ENCODE data around the gene ZNF385A.

The ZNF385A gene

GRCh38 chr12:54416687-54417603 lies 32.4 kb upstream of the ZNF385A start:
- no peak for DNase-seq (ENCODE audit: extremely low read depth in 1 of 2, low read depth in 1 of 2)

- no peak for DNase-seq (ENCODE audit: extremely low read depth in 1 of 2, low read depth in 1 of 2)
Measured at GRCh38 chr12:54415221-54415929, 30.8 kb upstream of the ZNF385A start.

GRCh38 chr12:54413284-54414190 lies 29.0 kb upstream of the ZNF385A start:
- peak; percentile 63 to 77 for DNase-seq (ENCODE audit: extremely low read depth in 1 of 2, low read depth in 1 of 2)

DNA sequence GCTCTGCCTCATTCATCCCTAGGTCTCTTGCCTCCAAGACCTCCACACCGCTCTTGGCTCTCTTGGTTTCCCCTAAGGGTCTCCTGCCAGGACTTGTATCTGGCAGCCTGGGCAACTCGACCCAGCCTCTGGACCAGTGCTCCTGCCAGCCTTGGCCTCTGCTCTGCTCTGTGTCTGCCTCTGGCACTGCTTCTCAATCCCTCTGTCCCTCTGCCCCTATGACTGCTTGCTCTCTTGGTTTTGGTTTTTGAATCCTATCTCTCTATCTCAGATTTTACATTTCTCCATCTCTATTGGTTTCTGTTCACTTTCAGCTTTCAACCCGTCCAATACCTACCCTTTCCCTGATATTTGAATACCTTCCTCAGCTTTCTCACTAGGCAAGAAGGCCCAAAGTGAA lies 28.3 kb upstream of the ZNF385A start:
- no peak for DNase-seq (ENCODE audit: extremely low read depth in 1 of 2, low read depth in 1 of 2)

DNA sequence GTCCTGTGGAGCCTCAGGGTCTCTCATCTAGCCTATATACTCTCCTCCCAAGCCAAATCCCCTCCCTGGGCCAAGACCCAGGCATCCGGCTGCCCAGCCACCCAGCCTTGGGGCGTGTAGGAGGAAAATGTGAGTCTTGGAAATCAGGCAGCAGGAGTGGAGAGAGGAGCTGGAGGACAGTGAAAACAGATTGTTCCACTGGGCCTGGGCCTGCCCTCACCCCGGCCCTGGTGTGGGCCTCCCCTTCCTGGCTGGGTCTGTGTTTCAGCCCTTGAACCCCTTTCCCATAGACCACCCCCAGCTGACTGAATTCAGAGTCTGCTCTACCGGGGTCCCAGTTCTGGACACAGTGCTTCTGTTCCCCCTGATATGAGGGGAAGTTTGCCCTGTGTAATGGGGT lies 27.8 kb upstream of the ZNF385A start:
- DNase-seq (ENCODE audit: extremely low read depth in 1 of 2, low read depth in 1 of 2), result no peak

DNA sequence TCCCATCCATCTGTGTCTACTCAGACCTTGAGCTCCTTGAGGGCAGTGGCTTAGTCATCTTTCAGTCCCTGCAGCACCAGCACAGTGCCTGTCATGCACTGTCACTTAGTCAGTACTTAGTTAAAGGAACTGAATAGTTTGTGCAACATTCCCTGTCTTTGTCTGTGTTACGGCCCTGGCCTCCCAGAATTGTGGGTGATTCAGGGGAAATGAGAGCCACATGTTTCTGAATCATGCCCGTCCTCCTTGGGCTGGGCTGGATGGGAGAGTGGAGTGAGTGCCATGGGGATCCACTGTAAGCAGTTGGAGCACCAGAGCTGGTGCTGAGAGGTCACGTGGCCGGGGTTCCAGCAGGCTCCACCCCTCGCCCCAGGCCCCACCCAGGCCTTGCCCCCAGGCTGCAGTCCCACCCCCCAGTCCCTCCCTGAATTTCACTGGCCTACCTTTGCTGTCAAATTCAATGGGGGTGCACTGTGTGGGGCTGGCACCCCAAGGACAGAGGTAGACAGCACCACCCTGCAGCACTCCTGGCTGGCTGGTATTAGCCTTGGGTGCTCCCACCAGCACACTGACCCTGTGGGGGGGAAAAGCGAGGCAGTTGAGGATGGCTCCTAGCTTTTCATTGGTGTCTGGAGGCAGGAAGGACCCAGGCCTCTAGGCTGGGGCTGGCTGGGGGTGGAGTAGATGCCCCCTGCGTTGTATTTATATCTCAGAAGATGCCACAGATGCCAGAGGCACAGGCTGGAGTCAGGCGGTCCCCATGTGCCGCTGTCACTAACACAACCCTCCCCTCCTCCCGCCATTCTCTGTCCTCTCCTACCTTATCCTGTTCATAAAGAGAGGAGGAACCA lies 27.1 kb upstream of the ZNF385A start:
- no peak for DNase-seq (ENCODE audit: extremely low read depth in 1 of 2, low read depth in 1 of 2)

DNA sequence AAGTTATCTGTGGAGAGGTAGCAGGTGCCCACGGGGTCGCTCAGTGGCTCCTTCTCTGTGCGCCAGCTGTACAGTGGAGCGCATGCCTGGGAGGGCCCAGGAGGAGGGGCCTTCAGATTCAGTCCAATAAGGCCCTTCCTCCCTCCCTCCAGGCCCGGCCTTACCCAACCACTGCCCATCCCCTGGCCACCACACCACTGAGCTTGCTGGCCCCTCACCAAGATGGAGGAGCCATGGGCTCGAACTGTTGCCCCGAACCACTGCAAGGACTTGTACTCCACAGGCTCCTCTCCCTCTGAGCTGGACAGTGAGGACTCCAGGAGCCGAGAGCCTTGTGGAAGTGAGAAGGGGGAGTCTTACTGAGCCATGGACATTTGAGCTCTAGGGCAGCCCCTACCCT lies 24.7 kb upstream of the ZNF385A start:
- DNase-seq (ENCODE audit: extremely low read depth in 1 of 2, low read depth in 1 of 2), result no peak

DNA sequence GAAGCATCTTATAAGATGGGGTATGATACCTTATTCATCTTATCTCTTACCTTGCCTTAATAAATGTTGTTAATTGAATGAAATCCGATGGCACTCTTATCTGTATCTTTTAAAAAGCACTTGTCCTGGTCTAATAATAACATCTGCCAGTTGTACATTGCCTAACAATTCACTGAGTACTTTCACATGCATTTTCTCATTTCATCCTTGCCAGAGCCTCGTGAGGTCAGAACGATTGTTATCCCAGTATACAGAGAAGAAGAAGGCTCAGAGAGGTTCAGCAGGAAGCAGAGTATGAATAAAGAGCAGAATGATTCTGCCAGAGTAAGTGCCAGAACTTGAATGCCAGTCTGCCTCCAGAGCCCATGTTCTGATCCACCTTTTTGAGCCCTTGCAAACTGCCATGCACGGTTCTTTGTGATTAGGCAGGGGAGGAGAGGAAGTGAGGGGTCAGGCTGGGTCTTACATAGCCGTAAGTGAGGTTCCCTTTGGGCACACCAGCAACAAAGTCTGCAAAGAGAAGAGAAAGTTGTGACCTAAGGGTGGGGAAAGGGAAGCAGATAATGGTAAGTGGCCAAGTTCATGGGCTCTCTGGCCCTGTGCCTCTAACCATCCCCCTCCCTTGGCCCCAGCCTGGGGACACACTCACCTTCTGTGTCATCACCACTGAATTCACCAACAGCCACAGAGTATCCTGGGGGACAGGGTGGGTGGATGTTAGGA lies 22.8 kb upstream of the ZNF385A start:
- no peak for DNase-seq (ENCODE audit: extremely low read depth in 1 of 2, low read depth in 1 of 2)

- DNase-seq (ENCODE audit: extremely low read depth in 1 of 2, low read depth in 1 of 2), result no peak
Measured at GRCh38 chr12:54405573-54405972, 21.0 kb upstream of the ZNF385A start.

DNA sequence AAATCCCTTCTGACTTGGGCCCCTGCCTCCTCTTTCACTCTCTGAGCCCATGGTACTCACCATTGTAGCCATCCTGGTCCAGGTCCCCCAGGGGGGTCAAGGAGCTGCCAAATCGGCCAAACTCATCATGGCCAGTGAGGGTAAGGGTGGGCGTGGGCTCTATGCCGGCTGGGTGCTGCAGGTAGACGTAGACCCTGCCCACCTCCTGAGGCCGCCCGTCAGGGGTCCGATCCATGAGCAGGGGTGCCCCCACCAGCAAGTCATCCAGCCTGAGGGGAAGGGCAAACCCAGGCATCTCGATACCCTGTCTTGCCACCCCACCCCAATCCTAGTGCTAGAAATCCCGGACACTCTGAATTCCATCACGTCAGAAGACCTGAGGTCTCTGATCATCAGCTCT lies 20.6 kb upstream of the ZNF385A start:
- no peak for DNase-seq (ENCODE audit: extremely low read depth in 1 of 2, low read depth in 1 of 2)

DNA sequence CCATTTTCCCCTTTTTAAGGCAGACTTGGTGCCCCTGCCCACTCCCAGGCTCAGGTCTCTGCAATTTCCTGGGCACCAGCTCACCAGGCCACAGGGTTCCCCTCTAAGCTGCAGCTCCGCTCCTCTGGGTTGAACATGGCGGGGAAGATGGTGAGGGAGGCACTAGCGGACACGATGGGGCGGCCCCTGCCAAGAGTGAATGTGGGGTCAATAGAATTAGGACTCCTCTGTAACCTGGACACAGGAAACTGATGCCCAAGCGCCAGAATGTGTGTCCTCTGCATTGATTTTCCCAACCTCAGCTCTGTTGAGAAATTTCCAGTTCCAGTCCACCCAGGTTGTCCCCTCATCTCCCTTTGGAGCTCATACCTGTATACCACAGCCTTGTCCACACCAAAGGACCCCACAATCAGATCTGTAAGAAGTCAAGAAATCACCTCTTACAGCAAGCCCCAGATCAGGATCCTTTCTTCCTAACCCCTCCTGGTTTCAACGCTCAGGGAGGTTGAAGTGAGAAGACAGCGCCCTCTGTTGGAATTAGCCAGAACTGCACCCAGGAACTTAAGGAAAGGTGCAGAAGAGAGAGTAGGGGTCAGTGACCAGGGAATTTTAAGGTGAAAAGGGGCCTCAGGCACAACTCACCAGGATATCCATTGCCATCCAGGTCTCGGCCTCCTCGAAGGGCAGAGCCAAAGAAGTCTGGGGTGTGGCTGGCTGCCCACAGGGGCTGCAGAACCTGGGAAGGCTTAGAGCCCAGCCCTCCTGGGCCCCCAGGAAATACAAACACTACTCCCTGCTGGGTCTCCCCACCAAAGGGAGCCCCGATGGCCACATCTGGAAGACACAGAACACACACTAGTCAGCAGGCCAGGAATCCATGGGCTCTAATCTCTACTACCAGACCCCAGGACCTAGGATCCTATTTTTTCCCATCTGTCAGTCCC lies 19.8 kb upstream of the ZNF385A start:
- peak in 1 of 2 donors; percentile 38 for DNase-seq (ENCODE audit: extremely low read depth in 1 of 2, low read depth in 1 of 2)

- DNase-seq (ENCODE audit: extremely low read depth in 1 of 2, low read depth in 1 of 2), result no peak
Measured at GRCh38 chr12:54401119-54401518, 16.6 kb upstream of the ZNF385A start.

- peak; percentile 70 to 74 for DNase-seq (ENCODE audit: extremely low read depth in 1 of 2, low read depth in 1 of 2)
Measured at GRCh38 chr12:54398995-54399793, 14.7 kb upstream of the ZNF385A start.

DNA sequence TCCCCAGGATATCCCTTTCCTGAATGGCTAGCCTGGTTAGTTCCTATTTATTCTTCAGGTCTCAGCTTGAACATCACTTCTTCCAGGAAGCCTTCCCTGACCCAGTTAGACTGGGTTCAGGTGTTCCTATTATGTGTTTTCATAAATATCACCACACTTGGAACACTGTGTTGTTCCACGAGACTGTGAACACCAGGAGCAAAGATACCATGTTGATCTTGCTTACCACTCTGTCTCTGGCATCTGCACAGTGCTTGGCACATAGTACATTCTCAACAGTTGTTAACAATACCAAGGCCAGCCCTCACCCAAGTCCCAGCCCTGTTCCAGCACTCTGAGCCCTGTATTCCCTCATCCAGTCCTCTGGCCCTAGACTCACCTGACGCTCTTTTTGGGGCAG lies 13.7 kb upstream of the ZNF385A start:
- DNase-seq (ENCODE audit: extremely low read depth in 1 of 2, low read depth in 1 of 2), result no peak

DNA sequence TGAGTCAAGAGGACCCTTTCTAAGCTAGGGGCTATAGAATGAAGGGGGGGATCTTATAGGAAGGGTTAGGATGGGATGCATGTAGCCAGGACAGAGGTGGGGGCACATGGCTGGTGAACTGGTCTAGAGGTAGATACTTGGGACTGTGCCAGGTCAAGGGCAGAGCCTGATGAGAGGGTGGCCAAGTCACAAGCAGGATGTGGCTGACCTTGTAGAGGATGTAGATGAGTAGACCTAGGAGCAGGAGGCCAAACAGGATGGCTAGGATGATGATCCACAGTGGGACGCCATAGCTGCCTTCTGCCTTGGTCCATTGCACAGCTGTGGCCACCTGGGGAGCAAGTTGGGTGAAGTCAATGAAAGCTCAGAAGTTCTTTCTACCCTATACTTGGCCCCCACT lies 12.6 kb upstream of the ZNF385A start:
- DNase-seq (ENCODE audit: extremely low read depth in 1 of 2, low read depth in 1 of 2), result no peak

DNA sequence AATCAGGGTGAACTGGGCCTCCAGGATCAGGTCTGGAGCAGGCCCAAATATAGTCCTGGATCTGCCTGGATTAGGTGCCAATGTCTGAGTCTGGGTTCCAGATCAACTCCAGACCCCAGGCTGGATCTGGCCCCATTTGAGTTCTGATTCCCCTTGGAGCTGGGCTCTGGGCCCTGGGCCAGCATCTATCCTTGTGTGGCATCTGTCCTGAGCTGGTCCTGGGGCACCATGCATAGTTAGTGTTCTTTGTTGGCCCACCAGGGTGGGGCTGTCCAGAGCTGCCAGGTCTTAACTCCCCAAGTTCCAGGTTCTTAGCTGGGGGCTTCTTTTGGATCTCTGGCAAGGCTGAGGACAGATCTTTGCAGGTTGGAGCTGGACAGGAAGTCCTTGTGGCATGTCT lies 11.0 kb upstream of the ZNF385A start:
- no peak for DNase-seq (ENCODE audit: extremely low read depth in 1 of 2, low read depth in 1 of 2)

DNA sequence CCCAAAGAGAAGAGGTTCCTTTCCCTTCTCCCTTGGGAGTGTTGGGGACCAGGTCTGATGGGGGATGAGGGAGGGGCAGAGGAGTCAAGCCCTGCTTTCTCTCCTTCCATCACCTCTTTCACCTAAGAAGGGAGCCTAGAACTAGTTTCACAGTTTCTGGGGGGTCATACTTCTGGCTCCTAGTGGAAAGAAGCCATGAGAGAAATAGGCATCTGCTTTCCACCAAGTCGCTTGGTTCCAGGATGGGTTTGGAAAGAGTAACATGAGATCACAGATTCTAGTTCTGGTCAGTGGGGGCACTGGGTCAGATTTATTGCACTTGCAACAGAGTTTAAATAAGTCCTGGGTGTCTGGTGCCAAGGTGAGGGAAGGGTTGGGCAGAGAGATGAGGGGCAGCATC lies 10.5 kb upstream of the ZNF385A start:
- no peak for DNase-seq (ENCODE audit: extremely low read depth in 1 of 2, low read depth in 1 of 2)

GRCh38 chr12:54394281-54394719 lies 9.8 kb upstream of the ZNF385A start:
- DNase-seq (ENCODE audit: extremely low read depth in 1 of 2, low read depth in 1 of 2), result no peak

Data from activated CD8-positive, alpha-beta memory T cell treated with anti-CD3 and anti-CD28 coated beads for 1 hour (primary cell).